ENCODE results near the gene CES4A. TPM values are rescaled to one million over a fixed set of nuclear protein-coding genes. Genes with fewer than 3 reads are reported as not detected.
"Not testable (repeated sequence)": the region's sequence is repeated elsewhere in the genome, so short reads cannot be mapped to it uniquely, and the experiment has no call there.

Gene CES4A
- polyA plus RNA-seq, 1 of the 3 experiments (the other 2 are of a cell fraction) = 7.3 TPM

GRCh38 chr16:66954097-66954659 is 34.2 kb upstream of the CES4A start:
- H4K20me1 ChIP-seq (ENCODE audit: insufficient read depth) = no peaks in the 10 kb centered on the region
- H2AFZ ChIP-seq (ENCODE audit: low read depth) = peak overlapping the region; percentile 75
- no peaks in the 10 kb centered on the region for H3K4me1 ChIP-seq (ENCODE audit: control insufficient read depth in 1 of 2, insufficient read depth in 2 of 2, low read depth in 1 of 2, low read length in 1 of 2)
- 12% methylated on average over 8 of the region's 8 CpGs for WGBS (ENCODE audit: low lambda C conversion rate)
- H3K36me3 ChIP-seq (replicated peaks in 1 of 2; ENCODE audit: control insufficient read depth in 1 of 2, insufficient read depth in 2 of 2, low read length in 1 of 2) = no peaks in the 10 kb centered on the region
- H3K9me3 ChIP-seq = no peaks in the 10 kb centered on the region; the same call in 1 of the 2 replicates
- TF ChIP-seq SMC3 (IDR thresholded peaks at IDR 0.05; ENCODE audit: low read depth, low read length) (peak; percentile 84), FOXM1 (IDR thresholded peaks at IDR 0.05; ENCODE audit: low read depth) (no peak), MXI1 (IDR thresholded peaks at IDR 0.05; ENCODE audit: low read depth, low read length) (no peak), ELF1 (IDR thresholded peaks at IDR 0.05) (no peak), PBX3 (IDR thresholded peaks at IDR 0.05) (no peak), YY1 (IDR thresholded peaks at IDR 0.05; ENCODE audit: low read depth) (no peak), POLR2AphosphoS5 (IDR thresholded peaks at IDR 0.05; ENCODE audit: low read depth, low read length) (no peak), EZH2phosphoT487 (IDR thresholded peaks at IDR 0.05; ENCODE audit: borderline replicate concordance, low read depth) (no peak), REST (IDR thresholded peaks at IDR 0.05; ENCODE audit: low read depth, low read length) (peak; percentile 30; the same call in 1 of the 2 replicates), RAD21 (IDR thresholded peaks at IDR 0.05; ENCODE audit: low read length) (peak; percentile 91), EP300 (IDR thresholded peaks at IDR 0.05; ENCODE audit: borderline replicate concordance in 1 of 2, low read depth in 1 of 2, low read length in 1 of 2) (no peak), SIN3A (IDR thresholded peaks at IDR 0.05; ENCODE audit: borderline replicate concordance, low read depth, low read length) (no peak), RFX5 (IDR thresholded peaks at IDR 0.05; ENCODE audit: low read length) (peak; percentile 48; the same call in 1 of the 2 replicates), FOXJ3 (CRISPR knock-in tag; IDR thresholded peaks at IDR 0.05) (no peak)
- TF ChIP-seq, protein P1, sequence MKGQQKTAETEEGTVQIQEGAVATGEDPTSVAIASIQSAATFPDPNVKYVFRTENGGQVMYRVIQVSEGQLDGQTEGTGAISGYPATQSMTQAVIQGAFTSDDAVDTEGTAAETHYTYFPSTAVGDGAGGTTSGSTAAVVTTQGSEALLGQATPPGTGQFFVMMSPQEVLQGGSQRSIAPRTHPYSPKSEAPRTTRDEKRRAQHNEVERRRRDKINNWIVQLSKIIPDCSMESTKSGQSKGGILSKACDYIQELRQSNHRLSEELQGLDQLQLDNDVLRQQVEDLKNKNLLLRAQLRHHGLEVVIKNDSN (IDR thresholded peaks at IDR 0.05; ENCODE audit: borderline replicate concordance, low read depth) = no peak
- TF ChIP-seq, protein P2, sequence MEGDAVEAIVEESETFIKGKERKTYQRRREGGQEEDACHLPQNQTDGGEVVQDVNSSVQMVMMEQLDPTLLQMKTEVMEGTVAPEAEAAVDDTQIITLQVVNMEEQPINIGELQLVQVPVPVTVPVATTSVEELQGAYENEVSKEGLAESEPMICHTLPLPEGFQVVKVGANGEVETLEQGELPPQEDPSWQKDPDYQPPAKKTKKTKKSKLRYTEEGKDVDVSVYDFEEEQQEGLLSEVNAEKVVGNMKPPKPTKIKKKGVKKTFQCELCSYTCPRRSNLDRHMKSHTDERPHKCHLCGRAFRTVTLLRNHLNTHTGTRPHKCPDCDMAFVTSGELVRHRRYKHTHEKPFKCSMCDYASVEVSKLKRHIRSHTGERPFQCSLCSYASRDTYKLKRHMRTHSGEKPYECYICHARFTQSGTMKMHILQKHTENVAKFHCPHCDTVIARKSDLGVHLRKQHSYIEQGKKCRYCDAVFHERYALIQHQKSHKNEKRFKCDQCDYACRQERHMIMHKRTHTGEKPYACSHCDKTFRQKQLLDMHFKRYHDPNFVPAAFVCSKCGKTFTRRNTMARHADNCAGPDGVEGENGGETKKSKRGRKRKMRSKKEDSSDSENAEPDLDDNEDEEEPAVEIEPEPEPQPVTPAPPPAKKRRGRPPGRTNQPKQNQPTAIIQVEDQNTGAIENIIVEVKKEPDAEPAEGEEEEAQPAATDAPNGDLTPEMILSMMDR (IDR thresholded peaks at IDR 0.05) = peak; percentile 87
- DNase-seq = peak; percentile 83
- peaks cover 5% of the 10 kb centered on the region for H3F3A ChIP-seq (replicated peaks; ENCODE audit: insufficient read depth)
- H3K79me2 ChIP-seq (ENCODE audit: insufficient read depth) = no peaks in the 10 kb centered on the region
- ChIA-PET POLR2A (no interaction called here), CTCF (interaction anchor here (0.5 to 6.2 kb wide), 52 partner anchors 8 to 328 kb away, joined by 3 to 81 read pairs (median 5); partner anchors contain the start of genes B3GNT9, CES3, CIAO2B and FBXL8)
- no peak overlapping the region for H3K4me2 ChIP-seq
- H3K4me3 ChIP-seq (ENCODE audit: low read depth in 2 of 2, low read length in 1 of 2) = peak overlapping the region in 1 of 2 experiments; percentile 23; a peak in 1 of 4 replicates
- H3K9ac ChIP-seq = no peak overlapping the region
- no peaks in the 10 kb centered on the region for H3K9me2 ChIP-seq
- H3K27me3 ChIP-seq (ENCODE audit: insufficient read depth) = no peaks in the 10 kb centered on the region
- no peak overlapping the region for H3K27ac ChIP-seq (ENCODE audit: low read depth in 2 of 2, low read length in 1 of 2)

GRCh38 chr16:66955363-66956153 is 32.8 kb upstream of the CES4A start:
- H3K4me2 ChIP-seq; H3F3A ChIP-seq (replicated peaks; ENCODE audit: insufficient read depth); H3K4me1 ChIP-seq (ENCODE audit: control insufficient read depth in 1 of 2, insufficient read depth in 2 of 2, low read depth in 1 of 2, low read length in 1 of 2); H3K4me3 ChIP-seq (ENCODE audit: low read depth in 2 of 2, low read length in 1 of 2); H2AFZ ChIP-seq (ENCODE audit: low read depth); H3K27ac ChIP-seq (ENCODE audit: low read depth in 2 of 2, low read length in 1 of 2); H3K79me2 ChIP-seq (ENCODE audit: insufficient read depth); H4K20me1 ChIP-seq (ENCODE audit: insufficient read depth); H3K27me3 ChIP-seq (ENCODE audit: insufficient read depth); H3K9me3 ChIP-seq; H3K36me3 ChIP-seq (replicated peaks in 1 of 2; ENCODE audit: control insufficient read depth in 1 of 2, insufficient read depth in 2 of 2, low read length in 1 of 2); DNase-seq; POLR2A ChIA-PET; H3K9me2 ChIP-seq; H3K9ac ChIP-seq: not testable (repeated sequence)
- CTCF ChIA-PET = interaction anchor here (11.9 kb wide), 1 partner anchor 199 kb away, joined by 82 read pairs; no protein-coding TSS in a partner anchor
- WGBS (ENCODE audit: low lambda C conversion rate) = 90% methylated on average over 17 of the region's 17 CpGs
